ENCODE results near the gene GTF2IRD2.
"Not testable (repeated sequence)": the region's sequence is repeated elsewhere in the genome, so short reads cannot be mapped to it uniquely, and the experiment has no call there.

DNA sequence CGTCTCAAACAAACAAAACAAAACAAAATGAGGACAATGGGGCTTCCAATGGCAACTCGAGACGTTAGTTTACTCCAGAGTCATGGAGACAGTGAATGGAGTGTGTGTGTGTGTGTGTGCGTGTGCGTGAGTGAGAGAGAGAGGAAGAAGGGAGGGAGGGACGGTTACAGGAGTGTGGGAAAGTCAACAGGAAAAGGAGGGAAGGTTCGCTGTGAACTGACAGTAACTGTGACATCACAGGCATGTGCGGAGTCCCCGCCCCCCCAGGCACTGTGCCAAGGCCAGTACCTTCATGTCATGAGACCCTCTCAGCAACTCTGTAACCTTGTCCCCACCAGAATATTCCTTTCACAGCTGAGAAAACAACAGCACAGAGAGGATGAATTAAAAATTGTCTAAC, 30.7 kb upstream of the GTF2IRD2 start:
- TF ChIP-seq CSDC2 (CRISPR knock-in tag; IDR thresholded peaks at IDR 0.05); BACH2 (CRISPR knock-in tag; IDR thresholded peaks at IDR 0.05; ENCODE audit: borderline replicate concordance); ARNTL (CRISPR knock-in tag; IDR thresholded peaks at IDR 0.05; ENCODE audit: borderline replicate concordance, low read depth); ZNF70 (CRISPR knock-in tag; IDR thresholded peaks at IDR 0.05); ZFP30 (CRISPR knock-in tag; IDR thresholded peaks at IDR 0.05); TCF4 (CRISPR knock-in tag; IDR thresholded peaks at IDR 0.05; ENCODE audit: borderline replicate concordance); ZC3H10 (CRISPR knock-in tag; IDR thresholded peaks at IDR 0.05); GLIS3 (CRISPR knock-in tag; IDR thresholded peaks at IDR 0.05): not testable (repeated sequence)
- TF ChIP-seq, protein P1, sequence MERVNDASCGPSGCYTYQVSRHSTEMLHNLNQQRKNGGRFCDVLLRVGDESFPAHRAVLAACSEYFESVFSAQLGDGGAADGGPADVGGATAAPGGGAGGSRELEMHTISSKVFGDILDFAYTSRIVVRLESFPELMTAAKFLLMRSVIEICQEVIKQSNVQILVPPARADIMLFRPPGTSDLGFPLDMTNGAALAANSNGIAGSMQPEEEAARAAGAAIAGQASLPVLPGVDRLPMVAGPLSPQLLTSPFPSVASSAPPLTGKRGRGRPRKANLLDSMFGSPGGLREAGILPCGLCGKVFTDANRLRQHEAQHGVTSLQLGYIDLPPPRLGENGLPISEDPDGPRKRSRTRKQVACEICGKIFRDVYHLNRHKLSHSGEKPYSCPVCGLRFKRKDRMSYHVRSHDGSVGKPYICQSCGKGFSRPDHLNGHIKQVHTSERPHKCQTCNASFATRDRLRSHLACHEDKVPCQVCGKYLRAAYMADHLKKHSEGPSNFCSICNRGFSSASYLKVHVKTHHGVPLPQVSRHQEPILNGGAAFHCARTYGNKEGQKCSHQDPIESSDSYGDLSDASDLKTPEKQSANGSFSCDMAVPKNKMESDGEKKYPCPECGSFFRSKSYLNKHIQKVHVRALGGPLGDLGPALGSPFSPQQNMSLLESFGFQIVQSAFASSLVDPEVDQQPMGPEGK (CRISPR knock-in tag; IDR thresholded peaks at IDR 0.05; ENCODE audit: borderline replicate concordance) = not testable (repeated sequence)
- TF ChIP-seq, protein P2, sequence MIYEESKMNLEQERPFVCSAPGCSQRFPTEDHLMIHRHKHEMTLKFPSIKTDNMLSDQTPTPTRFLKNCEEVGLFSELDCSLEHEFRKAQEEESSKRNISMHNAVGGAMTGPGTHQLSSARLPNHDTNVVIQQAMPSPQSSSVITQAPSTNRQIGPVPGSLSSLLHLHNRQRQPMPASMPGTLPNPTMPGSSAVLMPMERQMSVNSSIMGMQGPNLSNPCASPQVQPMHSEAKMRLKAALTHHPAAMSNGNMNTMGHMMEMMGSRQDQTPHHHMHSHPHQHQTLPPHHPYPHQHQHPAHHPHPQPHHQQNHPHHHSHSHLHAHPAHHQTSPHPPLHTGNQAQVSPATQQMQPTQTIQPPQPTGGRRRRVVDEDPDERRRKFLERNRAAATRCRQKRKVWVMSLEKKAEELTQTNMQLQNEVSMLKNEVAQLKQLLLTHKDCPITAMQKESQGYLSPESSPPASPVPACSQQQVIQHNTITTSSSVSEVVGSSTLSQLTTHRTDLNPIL (CRISPR knock-in tag; IDR thresholded peaks at IDR 0.05; ENCODE audit: low read depth) = not testable (repeated sequence)

All from SK-N-SH treated with all-trans-retinoic acid at 6 μM for 48 hours (cell line).